HG03095 (cell line): ENCODE data around the gene WNT8A.

Experiments used
- ATAC-seq: cut with Tn5 transposase; IDR thresholded peaks from one replicate; pipeline ENCODE4 v1.9.1; 2021; ENCODE audit warnings: moderate library complexity; ENCODE audit not compliant: unreplicated experiment

Gene WNT8A

DNA sequence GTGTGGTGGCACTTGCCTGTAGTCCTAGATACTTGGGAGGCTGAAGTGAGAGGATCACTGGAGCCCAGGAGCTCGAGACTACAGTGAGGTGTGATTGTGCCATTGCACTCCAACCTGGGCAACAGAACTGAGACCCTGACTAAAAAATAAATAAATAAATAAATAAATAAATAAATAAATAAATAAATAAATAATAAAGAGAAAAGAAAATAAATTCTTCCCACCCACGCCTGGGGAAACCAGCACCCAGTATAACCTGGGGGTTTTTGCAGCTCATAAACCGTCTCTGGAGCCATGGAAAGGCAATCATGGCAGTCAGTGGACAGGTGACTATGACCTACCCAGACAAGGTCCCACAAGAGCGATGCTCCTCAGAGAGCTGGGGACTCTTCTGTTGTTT lies 7.9 kb downstream of the WNT8A start:
- ATAC-seq, result no peak

DNA sequence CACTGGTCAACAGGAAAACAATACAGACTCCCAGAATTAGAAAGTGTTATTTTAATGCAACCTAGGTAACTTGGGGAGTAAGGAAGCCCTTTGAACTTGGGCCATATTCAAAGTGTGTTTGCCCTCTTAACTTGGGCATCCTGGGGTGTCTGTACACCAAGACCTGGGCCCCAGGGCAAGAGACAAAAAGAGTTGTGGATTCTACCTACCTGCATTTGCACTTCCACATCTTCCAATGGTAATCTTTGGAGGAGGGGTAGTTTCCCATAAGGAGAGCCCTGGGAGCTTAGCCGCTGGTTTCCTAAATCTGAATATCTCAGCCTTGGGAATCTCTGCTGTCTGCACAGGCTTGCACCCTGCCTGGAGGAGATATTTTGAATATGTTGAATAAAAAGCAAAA lies 8.5 kb downstream of the WNT8A start:
- ATAC-seq, result no peak

DNA sequence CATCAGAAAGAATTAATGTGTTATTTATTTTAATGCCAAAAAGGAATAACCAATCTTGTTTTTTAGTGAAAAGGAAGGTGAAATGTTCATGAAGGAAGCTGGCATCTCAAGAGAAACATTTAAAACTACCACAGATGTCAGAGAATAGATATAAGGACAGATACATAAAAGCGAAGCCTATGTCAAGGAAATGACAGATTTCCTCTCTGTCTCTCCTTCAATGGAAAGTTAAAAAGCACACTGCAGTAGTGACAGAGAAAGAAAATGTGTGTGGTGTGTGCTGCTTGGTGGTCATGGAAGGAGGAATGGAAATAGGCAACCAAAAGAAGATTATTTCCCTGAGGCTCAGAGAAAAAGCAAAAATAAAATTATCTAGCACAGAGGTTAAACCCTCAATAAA lies 9.2 kb downstream of the WNT8A start:
- ATAC-seq, result no peak

DNA sequence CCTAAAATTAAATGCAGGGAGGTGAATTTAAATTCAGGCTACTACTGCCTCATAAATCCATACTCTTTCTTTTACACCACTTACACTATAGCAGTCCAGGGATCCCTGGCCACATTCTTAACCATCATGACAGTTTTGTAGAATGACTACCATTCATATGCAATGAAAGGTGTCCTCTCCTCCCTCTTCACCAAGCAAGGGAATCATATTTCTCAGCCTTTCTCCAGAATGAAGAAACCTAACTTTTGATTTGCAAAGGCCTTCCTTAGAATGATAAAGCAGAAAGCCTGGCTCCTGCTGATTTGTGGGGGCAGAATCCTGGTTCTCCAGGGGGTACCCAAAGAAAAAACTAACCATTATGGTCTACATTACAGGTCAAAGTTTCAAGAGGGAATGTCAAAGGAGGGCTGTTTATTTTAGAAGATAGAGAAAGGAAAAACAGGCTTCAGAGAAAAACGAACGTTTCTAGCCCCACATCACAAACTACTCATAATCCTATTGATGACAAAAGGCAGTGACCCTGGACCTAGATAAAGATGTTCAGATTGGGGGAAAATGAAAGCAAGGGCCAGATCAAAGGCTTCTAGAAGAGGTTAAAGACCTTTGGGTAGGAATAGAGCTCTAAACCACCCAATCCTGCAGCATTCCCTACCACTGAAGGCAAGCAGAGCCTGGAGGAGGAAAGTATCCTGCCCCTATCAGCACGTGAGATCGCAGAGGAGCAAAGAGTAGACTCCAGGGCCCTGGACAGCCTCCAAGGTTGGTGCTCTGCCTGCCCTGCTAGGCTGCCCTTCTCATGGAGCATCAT lies 11.5 kb downstream of the WNT8A start:
- no peak for ATAC-seq

DNA sequence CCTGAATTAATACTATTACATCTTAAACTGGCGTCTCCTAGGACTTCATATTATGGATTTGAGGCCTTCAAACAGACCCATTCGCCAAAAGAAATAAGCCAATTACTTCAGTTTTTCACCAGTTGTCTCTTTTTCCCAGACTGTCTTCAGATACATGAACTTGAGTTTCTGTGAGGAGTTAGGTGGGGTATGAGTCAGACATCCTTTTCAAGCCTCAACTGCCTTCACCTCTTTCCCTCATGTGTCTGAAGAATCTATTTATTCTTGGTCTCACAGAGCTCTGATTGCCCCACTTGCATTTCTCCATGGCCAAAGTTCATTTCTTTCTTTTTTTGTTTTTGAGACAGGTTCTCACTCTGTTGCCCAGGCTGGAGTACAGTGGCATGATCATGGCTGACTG lies 12.5 kb downstream of the WNT8A start:
- no peak for ATAC-seq

DNA sequence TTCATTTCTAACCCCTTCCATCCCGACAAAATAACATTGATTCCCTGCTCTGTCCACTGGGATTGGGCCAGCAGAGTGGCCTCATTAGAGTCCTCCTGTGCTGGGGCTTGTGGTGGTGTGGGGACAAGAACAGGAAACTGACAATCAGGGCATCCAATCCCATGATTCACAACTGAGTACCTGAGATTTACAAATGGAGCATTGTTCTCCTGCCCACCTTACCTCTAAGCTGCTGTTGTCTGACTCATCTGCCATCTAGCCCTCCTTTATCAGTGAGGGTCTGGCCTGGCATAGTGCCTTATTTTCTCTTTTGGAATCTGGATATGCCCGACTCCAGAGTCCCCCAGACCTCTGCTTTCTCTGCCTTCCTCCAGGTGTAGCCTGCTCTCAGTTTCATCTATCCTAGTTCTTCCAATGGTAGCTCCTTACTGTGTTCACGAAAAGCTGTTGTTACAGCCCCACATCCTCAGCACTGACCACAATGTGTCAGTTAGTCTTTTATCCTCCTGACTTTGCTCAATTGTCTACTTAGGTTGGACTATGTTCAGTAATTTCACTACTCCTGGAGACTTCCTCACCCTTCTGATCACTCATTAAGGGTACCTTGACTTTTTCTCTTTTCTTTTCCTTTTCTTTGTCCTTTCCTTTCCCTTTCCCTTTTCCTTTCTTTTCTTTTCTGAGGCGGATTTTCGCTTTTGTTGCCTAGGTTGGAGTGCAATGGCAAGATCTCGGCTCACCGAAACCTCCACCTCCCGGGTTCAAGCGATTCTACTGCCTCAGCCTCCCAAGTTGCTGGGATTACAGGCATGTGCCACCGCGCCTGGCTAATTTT lies 13.4 kb downstream of the WNT8A start:
- no peak for ATAC-seq

DNA sequence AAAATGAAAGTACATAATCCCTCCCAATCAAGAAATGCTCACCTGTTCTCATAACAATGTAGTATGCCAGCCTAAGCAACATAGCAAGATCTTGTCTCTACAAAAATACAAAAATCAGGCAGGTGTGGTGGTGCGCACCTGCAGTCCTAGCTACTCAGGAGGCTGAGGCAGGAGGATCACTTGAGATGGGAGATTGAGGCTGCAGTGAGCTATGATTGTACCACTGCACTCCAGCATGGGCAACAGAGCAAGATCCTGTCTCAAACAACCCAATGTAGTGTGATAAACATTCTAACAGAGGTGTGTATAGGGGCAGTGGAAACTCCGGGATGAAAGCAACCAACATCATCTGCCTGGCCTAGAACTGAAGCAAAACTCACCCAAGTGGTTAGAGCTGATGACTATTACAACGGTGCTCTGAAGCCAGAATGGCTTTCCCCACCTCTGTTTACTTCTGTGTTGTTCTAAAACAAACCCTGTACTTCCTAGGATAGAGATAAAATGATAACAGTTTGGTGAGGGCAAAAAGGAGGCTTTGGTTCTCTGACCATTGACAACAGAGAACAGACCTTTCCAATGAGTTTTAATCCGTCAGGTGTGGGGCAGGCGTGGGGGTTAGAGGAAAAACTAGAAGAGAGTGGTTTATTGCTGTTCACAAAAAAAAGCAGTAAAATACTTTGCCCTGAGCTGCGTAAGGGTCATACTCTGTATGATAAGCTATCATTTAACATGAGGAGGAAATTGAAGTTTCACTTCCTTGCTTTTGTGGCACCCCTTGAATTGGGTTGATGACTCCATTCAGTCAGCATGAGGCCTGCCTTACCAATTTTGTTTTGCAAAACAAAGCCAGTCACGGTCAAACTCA lies 18.9 kb downstream of the WNT8A start:
- no peak for ATAC-seq

DNA sequence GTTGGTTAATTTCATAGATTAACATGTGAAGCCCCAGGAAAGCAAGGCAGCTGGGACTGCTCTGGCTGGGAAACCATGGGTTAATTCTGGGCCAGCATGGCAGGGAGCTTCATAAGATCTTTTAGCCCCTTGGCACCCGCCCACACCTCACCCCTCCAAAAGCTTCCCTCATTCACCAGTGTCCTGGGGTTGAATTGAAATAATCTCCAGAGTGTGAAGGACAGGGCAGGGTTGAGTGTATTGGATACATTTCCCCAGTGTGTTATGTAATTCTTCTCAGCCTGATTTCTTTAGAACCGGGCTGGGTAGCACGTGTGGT lies 19.4 kb downstream of the WNT8A start:
- no peak for ATAC-seq

DNA sequence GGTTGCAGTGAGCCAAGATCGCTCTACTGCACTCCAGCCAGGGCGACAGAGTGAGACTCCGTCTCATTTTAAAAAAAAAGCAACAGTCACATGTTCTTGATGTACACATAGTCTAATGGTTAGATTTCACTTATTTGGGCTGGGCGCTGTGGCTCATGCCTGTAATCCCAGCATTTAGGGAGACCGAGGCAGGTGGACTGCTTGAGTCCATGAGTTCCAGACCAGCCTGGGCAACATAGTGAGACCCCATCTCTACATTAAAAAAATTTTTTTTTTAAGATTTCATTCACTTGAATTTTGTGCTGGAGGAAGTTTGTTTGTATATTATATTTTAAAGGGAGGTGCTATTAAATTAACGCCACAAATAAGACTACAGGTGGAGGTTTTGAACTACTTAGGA lies 21.9 kb downstream of the WNT8A start:
- no peak for ATAC-seq

DNA sequence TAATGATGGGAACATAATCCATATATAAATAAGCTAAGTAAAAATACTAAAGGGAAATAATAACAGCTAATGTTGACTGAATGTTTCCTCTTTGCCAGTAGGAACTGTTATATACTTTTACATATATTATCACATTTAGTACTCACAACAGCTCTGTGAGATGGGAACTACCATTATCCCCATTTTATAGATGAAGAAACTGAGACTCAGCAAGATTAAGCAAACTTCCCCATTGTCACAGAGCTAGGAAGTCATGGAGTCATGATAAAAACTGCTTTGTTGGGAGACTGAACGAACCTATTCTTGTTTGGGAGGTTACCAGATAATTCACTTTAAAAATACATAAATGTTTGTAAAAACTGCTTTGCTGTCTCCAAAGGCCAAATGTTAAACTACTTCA lies 23.4 kb downstream of the WNT8A start:
- no peak for ATAC-seq

DNA sequence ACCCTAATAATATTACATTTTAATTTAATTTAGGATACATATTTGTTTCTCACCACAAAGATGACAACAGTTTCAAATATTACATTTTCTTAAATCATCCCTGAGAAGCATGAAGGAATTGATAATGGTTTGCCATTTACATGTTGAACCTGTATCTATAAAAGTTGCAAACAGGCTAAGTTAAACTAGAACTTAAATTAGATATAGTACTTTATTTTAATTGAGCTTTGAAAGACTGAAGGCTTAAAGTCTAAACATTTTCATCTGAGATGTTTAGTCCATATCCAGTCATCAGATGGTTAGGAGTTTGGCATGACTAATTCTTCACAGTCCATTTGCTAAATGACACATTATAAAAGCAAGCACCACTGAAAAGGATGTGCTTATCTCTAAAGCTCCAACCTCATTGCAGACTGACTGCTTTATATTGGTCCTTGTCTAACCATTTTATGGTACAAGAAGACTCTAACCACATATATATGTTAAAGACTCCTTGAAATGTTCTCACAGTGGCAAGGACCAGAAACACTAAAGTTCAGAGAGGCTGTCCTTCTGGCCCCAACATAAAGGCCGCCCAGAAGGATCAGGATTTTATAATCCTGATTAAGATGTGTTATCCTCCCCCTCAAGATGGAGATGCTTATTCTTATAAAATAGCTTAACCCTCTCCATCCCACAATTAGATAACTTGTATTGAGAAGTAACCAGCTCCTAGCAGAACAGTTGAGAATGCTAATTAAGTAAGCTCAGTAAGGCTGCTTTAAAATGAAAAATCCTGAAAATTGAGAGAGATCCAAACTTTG lies 25.8 kb downstream of the WNT8A start:
- ATAC-seq, result no peak

DNA sequence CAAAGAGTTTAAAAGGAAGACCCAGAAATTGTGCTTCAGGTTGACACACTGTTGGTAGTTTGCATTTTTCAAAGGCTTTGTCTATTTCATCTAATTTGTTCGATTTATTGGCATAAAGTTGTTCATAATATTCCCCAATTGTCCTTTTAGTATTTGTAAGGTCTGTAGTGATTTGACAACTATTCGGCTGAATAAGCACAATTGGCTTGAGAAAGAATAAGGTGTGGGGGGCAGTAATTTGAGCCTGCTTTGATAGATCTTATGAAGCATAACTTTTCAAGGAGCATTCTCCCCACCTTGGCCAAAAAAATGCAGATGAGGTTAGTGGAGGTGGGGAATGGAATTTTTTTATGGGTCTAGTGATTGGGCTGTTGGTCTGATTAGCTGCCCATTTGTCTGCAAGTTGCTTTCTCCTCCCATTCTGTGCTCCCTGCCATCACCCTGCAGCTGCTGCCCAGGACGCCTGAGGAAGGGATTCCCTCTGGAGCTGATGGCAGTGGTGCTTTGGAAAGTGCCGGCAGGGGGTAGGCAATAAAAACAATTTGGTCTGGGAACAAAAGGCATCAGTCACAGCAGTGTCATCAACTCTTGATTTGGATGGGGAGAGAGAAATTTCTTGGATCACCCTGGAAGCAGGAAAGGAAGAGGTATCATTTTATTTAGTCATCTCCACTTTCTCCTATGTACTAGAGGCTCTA lies 26.6 kb downstream of the WNT8A start:
- ATAC-seq, result no peak

DNA sequence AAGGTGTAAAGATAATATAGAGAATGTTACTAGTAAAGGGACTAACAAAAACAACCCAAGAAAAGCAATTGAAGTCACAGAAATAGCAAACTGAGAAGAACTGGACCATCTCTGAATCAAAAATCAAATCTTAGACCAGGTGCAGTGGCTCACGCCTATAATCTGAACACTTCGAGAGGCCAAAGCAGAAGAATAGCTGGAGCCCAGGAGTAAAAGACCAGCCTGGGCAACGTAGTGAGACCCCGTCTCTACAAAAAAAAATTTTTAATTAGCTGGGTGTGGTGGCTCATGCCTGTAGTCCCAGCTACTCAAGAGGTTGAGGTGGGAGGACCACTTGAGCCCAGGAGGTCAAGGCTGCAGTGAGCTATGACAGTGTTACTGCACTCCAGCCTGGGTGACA lies 27.3 kb downstream of the WNT8A start:
- ATAC-seq, result no peak

DNA sequence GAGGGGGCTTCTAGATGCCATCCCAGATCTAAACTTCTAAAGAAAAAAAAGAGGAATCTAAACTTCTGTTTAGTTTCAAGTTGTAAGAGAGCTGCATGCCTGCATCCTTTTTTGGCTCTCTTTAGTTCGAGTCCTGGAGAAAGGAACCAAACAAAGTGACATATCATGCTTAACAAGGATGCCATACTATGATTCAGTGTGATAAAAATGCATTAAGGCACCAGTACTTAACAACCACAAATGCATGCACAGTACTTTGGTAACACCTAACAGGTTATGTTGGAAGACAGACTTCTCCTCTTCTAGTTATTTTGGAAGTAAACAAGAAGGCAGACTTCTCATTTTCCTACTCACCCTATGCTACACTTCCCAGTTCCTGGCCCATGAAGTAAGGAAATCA lies 28.1 kb downstream of the WNT8A start:
- no peak for ATAC-seq

DNA sequence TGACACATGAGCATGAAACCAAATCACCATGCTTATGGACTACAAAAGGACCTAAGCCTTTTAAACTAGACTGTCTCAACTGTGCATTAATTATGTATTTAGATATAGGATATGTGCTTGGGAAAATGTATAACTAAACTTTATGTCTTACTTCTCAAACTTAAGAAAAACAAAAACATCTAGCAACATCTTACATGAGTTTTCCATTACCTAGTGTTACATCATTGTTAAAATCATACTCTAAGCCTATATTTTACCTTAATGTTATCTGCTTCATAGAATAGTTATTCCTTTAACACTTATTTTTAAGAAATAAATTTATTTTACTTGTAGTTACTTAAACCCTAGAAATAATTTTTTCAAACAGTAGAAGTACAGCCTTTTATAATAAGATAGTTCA lies 31.4 kb downstream of the WNT8A start:
- no peak for ATAC-seq

DNA sequence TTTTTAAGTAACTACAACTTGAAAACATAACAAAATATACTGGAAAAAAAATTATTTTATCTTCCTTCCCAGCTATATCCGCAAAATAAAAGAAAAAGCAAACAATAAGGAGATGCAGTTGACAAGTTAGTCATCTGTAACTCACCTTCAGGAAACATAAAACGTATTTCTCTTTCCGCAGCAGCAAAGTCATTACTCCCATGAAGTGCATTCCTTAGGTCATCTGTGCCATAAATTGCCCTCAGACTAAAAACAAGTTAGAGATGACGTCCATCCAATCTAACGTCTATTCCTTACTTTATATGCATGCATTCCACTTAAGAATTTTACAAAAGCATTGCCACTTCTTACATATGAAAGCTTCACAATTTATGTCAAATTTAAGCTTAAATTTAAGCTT lies 44.5 kb downstream of the WNT8A start:
- ATAC-seq, result no peak

DNA sequence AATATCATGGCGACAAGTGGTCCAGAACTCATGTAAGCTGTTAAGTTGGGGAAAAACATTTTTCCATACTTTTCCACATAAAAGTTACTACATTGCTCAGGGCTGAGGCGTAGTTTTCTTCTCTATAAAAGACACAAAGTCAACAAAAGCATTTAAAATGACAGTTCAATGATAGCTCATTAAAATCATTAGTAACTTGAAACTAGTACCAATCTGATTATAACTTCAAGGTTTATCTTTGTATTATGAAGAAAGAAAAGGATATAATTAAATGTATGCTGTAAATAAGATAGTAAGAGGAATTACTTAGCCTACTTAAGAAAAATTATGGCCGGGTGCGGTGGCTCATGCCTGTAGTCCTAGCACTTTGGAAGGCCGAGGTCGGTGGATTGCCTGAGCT lies 45.5 kb downstream of the WNT8A start:
- no peak for ATAC-seq

DNA sequence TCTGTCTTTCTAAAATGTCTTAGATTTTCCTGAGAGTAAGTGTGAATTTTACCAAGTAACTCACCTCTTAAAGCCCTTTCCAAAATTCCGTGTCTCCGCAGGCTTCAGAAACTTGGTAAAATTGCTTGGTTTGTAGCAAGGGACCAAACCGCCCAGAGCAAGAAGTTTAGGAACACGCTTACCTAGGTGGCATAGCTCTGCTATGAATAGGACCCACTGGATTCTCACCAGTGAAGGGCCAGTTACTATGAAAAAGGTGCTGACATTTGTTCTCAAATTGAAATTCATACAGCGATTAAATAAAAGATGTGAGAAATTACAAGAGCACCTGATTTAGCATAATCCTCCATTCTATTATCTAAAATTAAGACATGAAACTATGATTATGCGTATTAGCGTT lies 48.7 kb downstream of the WNT8A start:
- no peak for ATAC-seq

DNA sequence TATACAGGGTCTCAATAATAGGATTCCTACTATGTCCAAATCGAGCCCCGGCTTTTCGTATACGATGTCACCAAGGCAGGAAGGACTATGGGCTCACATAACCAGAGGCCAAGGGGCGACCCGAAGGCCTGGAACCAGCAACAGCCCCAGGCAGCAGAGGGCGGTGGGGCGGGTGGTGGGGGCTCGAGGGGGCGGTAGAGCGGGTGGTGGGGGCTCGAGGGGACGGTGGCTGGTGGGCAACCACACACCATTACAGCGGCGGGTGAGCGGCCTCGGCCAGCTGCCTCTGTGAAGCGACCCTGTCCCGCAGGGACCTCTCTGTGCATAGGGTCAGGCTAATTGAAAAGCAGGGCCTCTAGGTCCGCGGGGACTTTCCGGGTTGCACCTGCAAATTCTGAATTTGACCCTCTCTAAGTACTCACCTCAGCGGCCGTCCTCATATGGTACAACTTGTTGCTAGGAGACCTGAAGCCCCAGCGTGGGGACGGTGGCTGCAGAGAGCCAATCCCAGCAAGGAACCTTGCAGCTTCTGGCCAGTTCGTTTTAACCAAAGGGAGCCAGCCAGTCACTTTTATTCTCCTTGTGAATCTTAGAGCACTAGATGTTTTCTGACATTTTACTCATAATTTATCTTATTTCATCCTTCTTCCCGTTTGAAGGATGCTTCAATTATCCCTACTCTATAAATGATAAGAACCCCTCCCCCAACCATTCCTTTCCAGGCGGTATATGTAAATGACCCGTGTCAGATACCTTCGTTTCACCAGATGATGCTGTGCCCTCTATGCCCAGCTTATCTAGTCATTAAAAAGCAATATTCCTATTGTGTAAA lies 55.3 kb downstream of the WNT8A start, which contains the start of gene NME5:
TSS of gene NME5 (minus strand) at position 480 of the 832 bp plus-strand sequence. CDS start 648 bp downstream, outside the sequence.
- no peak for ATAC-seq
